ENCODE measurements around the gene CYP2A7.
"Not testable (repeated sequence)": the region's sequence is repeated elsewhere in the genome, so short reads cannot be mapped to it uniquely, and the experiment has no call there.

- TF ChIP-seq CTCF (conservative IDR thresholded peaks at IDR 0.05); ZFX (IDR thresholded peaks at IDR 0.05): not testable (repeated sequence)
These were observed 18.5 kb upstream of the CYP2A7 start for GRCh38 chr19:40900521-40900920.
